HepG2 (cell line): Measurements from ENCODE around the gene DOCK4. TPM values are rescaled to one million over a fixed set of nuclear protein-coding genes. Genes with fewer than 3 reads are reported as not detected.

Source experiments
- ATAC-seq: fragments of 200-7000 bp; cut with Tn5 transposase; 3 replicates; pipeline ENCODE4 v1.9.1; 2020; ENCODE audit warnings: mild to moderate bottlenecking, moderate library complexity
- BruUV-seq: library from RNA; stranded (reverse); fragments of 400-500 nt; replicated peaks from 2 replicates; lab custom pipeline; 2021; lab: Mats Ljungman, UMichigan
- CTCF ChIA-PET: fragments of 300-600 bp; formaldehyde crosslinking; extraction: SDS; loops from one replicate; lab custom pipeline; 2021; ENCODE audit warnings: low total read pairs, inconsistent platforms, low intra/inter-chr PET ratio; lab: Yijun Ruan, JAX
- POLR2A ChIA-PET: fragments of 350-600 bp; sonication (Branson Sonifier 250); formaldehyde crosslinking; loops from one replicate; lab custom pipeline; 2020; ENCODE audit warnings: antibody characterized with exemption, inconsistent platforms; lab: Yijun Ruan, JAX
- DNase-seq: peaks from one replicate; pipeline ENCODE4 v3.0.0-alpha.2; 2015; ENCODE audit warnings: low spot score
- FAIRE-seq: peaks from 3 replicates; lab custom pipeline; 2011; peaks lifted over from hg19 to GRCh38; lab: Jason Lieb, UNC
- H2AFZ ChIP-seq: one replicate; pipeline ENCODE4 v1.6.1; 2011; ENCODE audit warnings: low read length, inconsistent platforms
- H3K27ac ChIP-seq: fragments of 300-600 bp; 3 replicates; pipeline ENCODE4 v1.8.0; 2011; ENCODE audit warnings: mixed run types, mild to moderate bottlenecking, mixed read lengths, low read length, inconsistent platforms; ENCODE audit not compliant: insufficient read depth; ENCODE audit errors: extremely low read length
- H3K27me3 ChIP-seq, 2 experiments: fragments of 200-600 bp in 1 of 2; 2 replicates in 1 of 2; 3 replicates in 1 of 2; pipeline versions ENCODE4 v1.6.0 to v1.8.0; 2011; ENCODE audit warnings: low read length in 2 of 2, mild to moderate bottlenecking in 2 of 2, moderate library complexity in 2 of 2, inconsistent platforms in 1 of 2; ENCODE audit not compliant: insufficient read depth in 2 of 2, control insufficient read depth in 1 of 2
- H3K36me3 ChIP-seq, 2 experiments: fragments of 200-600 bp in 1 of 2; replicated peaks in 1 of 2; 2 replicates in 1 of 2; 3 replicates in 1 of 2; pipeline versions ENCODE4 v1.5.1 to v1.8.0; 2011; ENCODE audit warnings: low read length in 2 of 2, inconsistent platforms in 1 of 2; ENCODE audit not compliant: insufficient read depth in 2 of 2, control insufficient read depth in 1 of 2
- H3K4me1 ChIP-seq: 2 replicates; pipeline ENCODE4 v1.5.1; 2012; ENCODE audit warnings: low read length, inconsistent platforms; ENCODE audit not compliant: insufficient read depth
- H3K4me2 ChIP-seq: 2 replicates; pipeline ENCODE4 v1.6.0; 2011; ENCODE audit warnings: low read depth, low read length, inconsistent platforms
- H3K4me3 ChIP-seq, 3 experiments: fragments of 200-600 bp in 1 of 3; sonication (generic), shearing (Covaris generic) in 1 of 3; replicated peaks in 1 of 3; 2 replicates each; pipeline ENCODE4 v1.5.1; 2011 to 2016; ENCODE audit warnings: low read length in 3 of 3, inconsistent platforms in 2 of 3, low read depth in 2 of 3, mild to moderate bottlenecking in 2 of 3, control low read depth in 1 of 3, mixed read lengths in 1 of 3; ENCODE audit not compliant: insufficient read depth in 1 of 3
- H3K79me2 ChIP-seq: one replicate; pipeline ENCODE4 v1.6.1; 2011; ENCODE audit warnings: low read length, inconsistent platforms; ENCODE audit not compliant: insufficient read depth
- H3K9ac ChIP-seq: 2 replicates; pipeline ENCODE4 v1.6.0; 2011; ENCODE audit warnings: mild to moderate bottlenecking, low read depth, low read length, inconsistent platforms; ENCODE audit not compliant: insufficient read depth
- H3K9me3 ChIP-seq: 2 replicates; pipeline ENCODE4 v1.5.1; 2012; ENCODE audit warnings: mild to moderate bottlenecking, low read length
- H4K20me1 ChIP-seq: 2 replicates; pipeline ENCODE4 v1.6.0; 2011; ENCODE audit warnings: inconsistent platforms, mild to moderate bottlenecking, low read length, moderate library complexity; ENCODE audit not compliant: insufficient read depth
- ARID5B ChIP-seq: IDR thresholded peaks from 2 replicates; pipeline ENCODE4 v1.4.0; 2020; ENCODE audit warnings: mild to moderate bottlenecking, missing genetic modification reagents
- CHCHD3 ChIP-seq: sonication (generic); formaldehyde crosslinking; IDR thresholded peaks from 2 replicates; pipeline ENCODE4 v1.8.0; 2022; ENCODE audit warnings: mild to moderate bottlenecking, missing genetic modification reagents, moderate library complexity
- CHD4 ChIP-seq: fragments of 200-600 bp; sonication (generic); IDR thresholded peaks from 2 replicates; pipeline ENCODE4 v1.7.0; 2017; ENCODE audit warnings: mild to moderate bottlenecking, low read length, borderline replicate concordance
- ELF3 ChIP-seq: IDR thresholded peaks from 2 replicates; pipeline ENCODE4 v1.6.1; 2016; ENCODE audit warnings: missing genetic modification reagents, missing compliant biosample characterization
- NCOA2 ChIP-seq: sonication (generic); formaldehyde crosslinking; IDR thresholded peaks from 2 replicates; pipeline ENCODE4 v1.8.0; 2022; ENCODE audit warnings: inconsistent platforms
- NFKBIZ ChIP-seq: IDR thresholded peaks from 2 replicates; pipeline ENCODE4 v1.6.1; 2018; ENCODE audit warnings: missing genetic modification reagents, missing compliant biosample characterization
- PBX3 ChIP-seq: sonication (generic); formaldehyde crosslinking; IDR thresholded peaks from 2 replicates; pipeline ENCODE4 v1.8.1; 2023; ENCODE audit warnings: missing genetic modification reagents, inconsistent platforms, borderline replicate concordance
- RFX1 ChIP-seq: fragments of 450-650 bp; IDR thresholded peaks from 2 replicates; pipeline ENCODE4 v1.6.1; 2017
- SAP130 ChIP-seq: IDR thresholded peaks from 2 replicates; pipeline ENCODE4 v1.6.1; 2016; ENCODE audit warnings: low read depth
- TOE1 ChIP-seq: sonication (generic); formaldehyde crosslinking; IDR thresholded peaks from 2 replicates; pipeline ENCODE4 v1.4.0; 2020; ENCODE audit warnings: mild to moderate bottlenecking, missing genetic modification reagents
- ZNF512 ChIP-seq: sonication (generic); formaldehyde crosslinking; IDR thresholded peaks from 2 replicates; pipeline ENCODE4 v1.4.0; 2020; ENCODE audit warnings: mild to moderate bottlenecking, missing genetic modification reagents
- ZNF562 ChIP-seq: sonication (generic); formaldehyde crosslinking; IDR thresholded peaks from 2 replicates; pipeline ENCODE4 v1.8.0; 2022; ENCODE audit warnings: missing genetic modification reagents, borderline replicate concordance
- ZNF670 ChIP-seq: sonication (generic); formaldehyde crosslinking; IDR thresholded peaks from 2 replicates; pipeline ENCODE4 v1.8.0; 2022; ENCODE audit warnings: mild to moderate bottlenecking, missing genetic modification reagents, borderline replicate concordance
- ZSCAN25 ChIP-seq: sonication (generic); formaldehyde crosslinking; IDR thresholded peaks from 2 replicates; pipeline ENCODE4 v1.8.0; 2022; ENCODE audit warnings: mild to moderate bottlenecking, missing genetic modification reagents
- WGBS: methylation state at CpG from one replicate; pipeline ENCODE4 v1.1.6; 2017; ENCODE audit warnings: low lambda C conversion rate; 5-methylcytosine and 5-hydroxymethylcytosine counted together
- in situ Hi-C: cut with HindIII; loops from 2 replicates; pipeline ENCODE4 v1.10.0; 2017; ENCODE audit warnings: low pct_unique_long_range_greater_than_20kb; ENCODE audit not compliant: extremely low pct_ligation_motif_present
- intact Hi-C: fragments of 100-400 bp; cut with micrococcal nuclease; formaldehyde crosslinking; loops from one replicate; pipeline ENCODE4 v1.10.0; 2022; ENCODE audit not compliant: unreplicated experiment
- polyA plus RNA-seq, 8 experiments: library from polyadenylated mRNA; depleted of rRNA in 3 of 8; stranded (reverse) in 7 of 8; unstranded in 1 of 8; fragments of >200 nt; fragmentation: Illumina TruSeq in 4 of 8; extraction: Trizol in 4 of 8; gene quantifications; 2 replicates each; pipeline versions ENCODE4 v1.2.1 to v1.2.3, GENCODE V29; 2011 to 2016; ENCODE audit warnings: low read depth in 4 of 8, missing spikeins in 1 of 8, mixed read lengths in 1 of 8; ENCODE audit not compliant: insufficient read depth in 1 of 8
- total RNA-seq, 5 experiments: library from RNA; depleted of rRNA; stranded (reverse); fragments of >200 nt; fragmentation: Illumina TruSeq; extraction: Trizol; gene quantifications; 2 replicates each; pipeline ENCODE4 v1.2.3, GENCODE V29; 2016; ENCODE audit warnings: low read depth in 1 of 5

DOCK4 gene
- total and polyA plus RNA-seq, 2 of the 13 experiments (the other 11 are each of a cell fraction or from before 2014, with no cell fraction given) = 13.5 to 17.4 TPM

- H3K4me3 ChIP-seq = no peak overlapping the region
- BruUV-seq = no TSS peak
- DNase-seq = no peak
- ChIA-PET POLR2A (no interaction called here), CTCF (no interaction called here)
- ATAC-seq = no peak
- H2AFZ ChIP-seq = no peak overlapping the region
- no peak for FAIRE-seq
- no peaks in the 10 kb centered on the region for H3K36me3 ChIP-seq
- H3K79me2 ChIP-seq = no peaks in the 10 kb centered on the region
- intact Hi-C loops = no loop called here
- no peaks in the 10 kb centered on the region for H3K27me3 ChIP-seq
- H3K4me1 ChIP-seq = peaks cover 23% of the 10 kb centered on the region
- H4K20me1 ChIP-seq = no peaks in the 10 kb centered on the region
- in situ Hi-C loops = no loop called here
- H3K9ac ChIP-seq = no peak overlapping the region
- no peak overlapping the region for H3K4me2 ChIP-seq
- H3K27ac ChIP-seq = no peak overlapping the region
- no peaks in the 10 kb centered on the region for H3K9me3 ChIP-seq
- WGBS = 95% methylated on average over 6 of the region's 6 CpGs
- no peak for TF ChIP-seq CHD4
- no peak for TF ChIP-seq ZNF670 (CRISPR knock-in tag)
- TF ChIP-seq RFX1 = no peak
- no peak for TF ChIP-seq PBX3
- TF ChIP-seq SAP130 (CRISPR knock-in tag) = no peak
- TF ChIP-seq CHCHD3 (CRISPR knock-in tag) = no peak
- no peak for TF ChIP-seq ARID5B
- no peak for TF ChIP-seq ZSCAN25 (CRISPR knock-in tag)
- no peak for TF ChIP-seq NCOA2 (CRISPR knock-in tag)
- TF ChIP-seq ZNF512 = no peak
- TF ChIP-seq ZNF562 (CRISPR knock-in tag) = no peak
- no peak for TF ChIP-seq ELF3 (CRISPR knock-in tag)
- no peak for TF ChIP-seq NFKBIZ (CRISPR knock-in tag)
- TF ChIP-seq TOE1 (CRISPR knock-in tag) = no peak
Measured at GRCh38 chr7:112023786-112024185, 182.4 kb downstream of the DOCK4 start.
